Common myeloid progenitor, CD34-positive (primary cell): ENCODE results near the gene MUC4.

Experiments used
- CTCF ChIA-PET: fragments of 350-600 bp; sonication (Branson Sonifier 250); formaldehyde crosslinking; loops from one replicate; lab custom pipeline; 2021; ENCODE audit warnings: antibody characterized with exemption; lab: Charles Lee
- POLR2A ChIA-PET: fragments of 350-600 bp; sonication (Branson Sonifier 250); formaldehyde crosslinking; loops from one replicate; lab custom pipeline; 2021; ENCODE audit warnings: antibody characterized with exemption; lab: Charles Lee
- DNase-seq, 3 donors: peaks; one replicate each; pipeline versions ENCODE4 v3.0.0 to v3.0.0-alpha.2; 2013
- H3K27ac ChIP-seq, 2 experiments: 1 replicate in 1 of 2; 2 replicates in 1 of 2; pipeline ENCODE4 v1.7.0; 2013; ENCODE audit warnings: inconsistent platforms in 2 of 2, low read length in 2 of 2, mild to moderate bottlenecking in 2 of 2, low read depth in 1 of 2, moderate library complexity in 1 of 2; ENCODE audit not compliant: severe bottlenecking in 2 of 2, insufficient read depth in 1 of 2, poor library complexity in 1 of 2
- H3K27me3 ChIP-seq, 5 experiments: replicated peaks in 2 of 5; 1 replicate in 3 of 5; 2 replicates in 2 of 5; pipeline versions ENCODE4 v1.6.1 to v1.7.0; 2013; ENCODE audit warnings: low read length in 4 of 5, mild to moderate bottlenecking in 2 of 5, moderate library complexity in 2 of 5, inconsistent platforms in 1 of 5; ENCODE audit not compliant: insufficient read depth in 5 of 5, control insufficient read depth in 4 of 5
- H3K36me3 ChIP-seq, 4 experiments: 1 replicate in 2 of 4; 2 replicates in 2 of 4; pipeline versions ENCODE4 v1.6.1 to v1.7.0; 2013; ENCODE audit warnings: low read length in 3 of 4, control low read depth in 1 of 4, mild to moderate bottlenecking in 1 of 4; ENCODE audit not compliant: control insufficient read depth in 4 of 4, insufficient read depth in 4 of 4
- H3K4me1 ChIP-seq, 4 experiments: 1 replicate in 3 of 4; 2 replicates in 1 of 4; pipeline versions ENCODE4 v1.6.1 to v1.7.1; 2013; ENCODE audit warnings: low read length in 3 of 4, mild to moderate bottlenecking in 3 of 4, control low read depth in 1 of 4, inconsistent platforms in 1 of 4, moderate library complexity in 1 of 4; ENCODE audit not compliant: control insufficient read depth in 4 of 4, insufficient read depth in 4 of 4; ENCODE audit errors: control extremely low read depth in 1 of 4
- H3K4me3 ChIP-seq, 7 experiments: 1 replicate in 4 of 7; 2 replicates in 3 of 7; pipeline versions ENCODE4 v1.5.1 to v1.7.0; 2013; ENCODE audit warnings: mild to moderate bottlenecking in 7 of 7, low read length in 6 of 7, moderate library complexity in 6 of 7, inconsistent platforms in 2 of 7, low read depth in 2 of 7, control low read depth in 1 of 7; ENCODE audit not compliant: insufficient read depth in 4 of 7, control insufficient read depth in 1 of 7; ENCODE audit errors: extremely low read depth in 1 of 7
- H3K9me3 ChIP-seq, 5 experiments: 1 replicate in 4 of 5; 2 replicates in 1 of 5; pipeline versions ENCODE4 v1.6.1 to v1.7.1; 2013; ENCODE audit warnings: low read length in 4 of 5, mild to moderate bottlenecking in 2 of 5, inconsistent platforms in 1 of 5, low read depth in 1 of 5, moderate library complexity in 1 of 5; ENCODE audit not compliant: control insufficient read depth in 4 of 5, insufficient read depth in 2 of 5; ENCODE audit errors: control extremely low read depth in 1 of 5
- WGBS: methylation state at CpG from one replicate; pipeline ENCODE4 v1.1.5; 2013; ENCODE audit not compliant: insufficient coverage; 5-methylcytosine and 5-hydroxymethylcytosine counted together

The MUC4 gene

GRCh38 chr3:195762249-195762585 is 49.5 kb downstream of the MUC4 start:
- CTCF ChIA-PET, result interaction anchor here (1.0 kb wide), 1 partner anchor 15 kb away, joined by 3 read pairs; no protein-coding TSS in a partner anchor
- peaks cover 0 to 26% (median 16%) of the 10 kb centered on the region in 4 experiments for H3K4me1 ChIP-seq
- DNase-seq, result no peak
- H3K36me3 ChIP-seq, result no peaks in the 10 kb centered on the region
- WGBS, result 36% methylated on average over 29 of the region's 36 CpGs
- no peak overlapping the region for H3K27ac ChIP-seq
- H3K4me3 ChIP-seq, result peak overlapping the region in 3 of 7 experiments; percentile 6 to 55 (median 51)
- H3K27me3 ChIP-seq, result peaks cover 0 to 29% (median 6%) of the 10 kb centered on the region in 5 experiments
- POLR2A ChIA-PET, result no interaction called here
- H3K9me3 ChIP-seq, result no peaks in the 10 kb centered on the region

GRCh38 chr3:195761567-195762248 is 50.0 kb downstream of the MUC4 start:
- POLR2A ChIA-PET, result no interaction called here
- CTCF ChIA-PET, result interaction anchor here (1.0 to 1.6 kb wide), 2 partner anchors 9 to 14 kb away, joined by 3 read pairs; no protein-coding TSS in a partner anchor
- H3K4me3 ChIP-seq, result peak overlapping the region in 4 of 7 experiments; percentile 6 to 55 (median 50)
- H3K27me3 ChIP-seq, result peaks cover 0 to 29% (median 6%) of the 10 kb centered on the region in 5 experiments
- no peaks in the 10 kb centered on the region for H3K36me3 ChIP-seq
- DNase-seq, result peak in 2 of 3 donors; percentile 37 to 52
- no peaks in the 10 kb centered on the region for H3K9me3 ChIP-seq
- H3K4me1 ChIP-seq, result peaks cover 0 to 27% (median 18%) of the 10 kb centered on the region in 4 experiments
- WGBS, result 4% methylated on average over 39 of the region's 52 CpGs
- no peak overlapping the region for H3K27ac ChIP-seq

GRCh38 chr3:195761123-195761566 is 50.6 kb downstream of the MUC4 start:
- CTCF ChIA-PET, result interaction anchor here (1.6 to 1.9 kb wide), 2 partner anchors 9 to 13 kb away, joined by 3 to 5 read pairs; no protein-coding TSS in a partner anchor

GRCh38 chr3:195760345-195761122 is 51.2 kb downstream of the MUC4 start:
- H3K9me3 ChIP-seq, result no peaks in the 10 kb centered on the region
- peaks cover 0 to 29% (median 6%) of the 10 kb centered on the region in 5 experiments for H3K27me3 ChIP-seq
- ChIA-PET POLR2A (no interaction called here), CTCF (interaction anchor here (1.6 to 1.9 kb wide), 2 partner anchors 10 to 12 kb away, joined by 3 to 5 read pairs; no protein-coding TSS in a partner anchor)
- no peak overlapping the region for H3K4me3 ChIP-seq
- H3K36me3 ChIP-seq, result no peaks in the 10 kb centered on the region
- peaks cover 0 to 27% (median 18%) of the 10 kb centered on the region in 4 experiments for H3K4me1 ChIP-seq
- no peak overlapping the region for H3K27ac ChIP-seq
- no peak for DNase-seq
- 94% methylated on average over 23 of the region's 24 CpGs for WGBS

More at GRCh38 chr3:195761123-195761566, 50.6 kb downstream of the MUC4 start:
- H3K4me1 ChIP-seq, result peaks cover 0 to 27% (median 18%) of the 10 kb centered on the region in 4 experiments
- DNase-seq, result no peak
- POLR2A ChIA-PET, result no interaction called here
- H3K9me3 ChIP-seq, result no peaks in the 10 kb centered on the region
- peak overlapping the region in 2 of 7 experiments; percentile 51 to 55 for H3K4me3 ChIP-seq
- peaks cover 0 to 29% (median 6%) of the 10 kb centered on the region in 5 experiments for H3K27me3 ChIP-seq
- no peaks in the 10 kb centered on the region for H3K36me3 ChIP-seq
- H3K27ac ChIP-seq, result no peak overlapping the region
- WGBS, result 92% methylated on average over 7 of the region's 10 CpGs

GRCh38 chr3:195758721-195759353 is 52.9 kb downstream of the MUC4 start:
- Histone ChIP-seq H3K4me3 (no peak overlapping the region), H3K27ac (no peak overlapping the region), H3K4me1 (peaks cover 0 to 27% (median 18%) of the 10 kb centered on the region in 4 experiments), H3K9me3 (no peaks in the 10 kb centered on the region), H3K27me3 (peaks cover 0 to 25% (median 6%) of the 10 kb centered on the region in 5 experiments), H3K36me3 (no peaks in the 10 kb centered on the region)
- ChIA-PET CTCF (interaction anchor here (0.6 kb wide), 1 partner anchor 67 kb away, joined by 4 read pairs; no protein-coding TSS in a partner anchor), POLR2A (no interaction called here)
- DNase-seq, result no peak
- WGBS, result 90% methylated on average over 18 of the region's 19 CpGs

GRCh38 chr3:195757827-195758226 is 53.9 kb downstream of the MUC4 start:
- H3K9me3 ChIP-seq, result no peaks in the 10 kb centered on the region
- H3K27me3 ChIP-seq, result peaks cover 0 to 16% (median 6%) of the 10 kb centered on the region in 5 experiments
- peaks cover 0 to 22% (median 16%) of the 10 kb centered on the region in 4 experiments for H3K4me1 ChIP-seq
- DNase-seq, result no peak
- WGBS, result 66% methylated on average over 10 of the region's 10 CpGs
- H3K27ac ChIP-seq, result no peak overlapping the region
- ChIA-PET CTCF (interaction anchor here (0.6 kb wide), 1 partner anchor 68 kb away, joined by 4 read pairs; no protein-coding TSS in a partner anchor), POLR2A (no interaction called here)
- no peaks in the 10 kb centered on the region for H3K36me3 ChIP-seq
- H3K4me3 ChIP-seq, result no peak overlapping the region
